K562 (cell line): ENCODE results near the gene MCAT. TPM values are rescaled to one million over a fixed set of nuclear protein-coding genes. Genes with fewer than 3 reads are reported as not detected.
A peak's percentile ranks its signal among the peaks of the same experiment; 100 is the strongest.

ENCODE experiments used
- ATAC-seq: fragments of 200-7000 bp; cut with Tn5 transposase; 3 replicates; pipeline ENCODE4 v1.9.1; 2020; ENCODE audit warnings: moderate library complexity
- BruUV-seq: library from RNA; stranded (reverse); fragments of 400-500 nt; replicated peaks from 2 replicates; lab custom pipeline; 2021; lab: Mats Ljungman, UMichigan
- CTCF ChIA-PET: fragments of 300-600 bp; formaldehyde crosslinking; extraction: SDS; loops from one replicate; lab custom pipeline; 2021; ENCODE audit warnings: low intra/inter-chr PET ratio; lab: Yijun Ruan, JAX
- POLR2A ChIA-PET: fragments of 300-600, 350-650 bp; sonication (Branson Sonifier 250); formaldehyde crosslinking; extraction: SDS; loops from one replicate; lab custom pipeline; 2021; ENCODE audit warnings: antibody characterized with exemption, inconsistent platforms; lab: Yijun Ruan, JAX
- DNase-seq, 4 experiments: peaks; one replicate each; pipeline versions ENCODE4 v3.0.0 to v3.0.0-alpha.2; 2011 to 2018; ENCODE audit warnings: low spot score in 3 of 4, mixed read lengths in 3 of 4; ENCODE audit errors: extremely low read depth in 1 of 4
- FAIRE-seq: peaks from 2 replicates; lab custom pipeline; 2011; peaks lifted over from hg19 to GRCh38; lab: Jason Lieb, UNC
- H2AFZ ChIP-seq: 2 replicates; pipeline ENCODE4 v1.6.0; 2011; ENCODE audit warnings: low read depth, low read length, control low read depth, inconsistent platforms
- H3K27ac ChIP-seq: fragments of 200-600 bp; 3 replicates; pipeline ENCODE4 v1.8.0; 2011; ENCODE audit warnings: low read depth, mild to moderate bottlenecking, control low read depth, inconsistent platforms, low read length, moderate library complexity, mixed read lengths; ENCODE audit errors: extremely low read depth
- H3K27me3 ChIP-seq, 2 experiments: fragments of 300-600 bp in 1 of 2; 2 replicates in 1 of 2; 3 replicates in 1 of 2; pipeline versions ENCODE4 v1.6.0 to v1.8.0; 2011; ENCODE audit warnings: inconsistent platforms in 2 of 2, low read length in 2 of 2, mild to moderate bottlenecking in 1 of 2, mixed read lengths in 1 of 2, moderate library complexity in 1 of 2; ENCODE audit not compliant: control insufficient read depth in 2 of 2, insufficient read depth in 2 of 2
- H3K36me3 ChIP-seq: fragments of 300-600 bp; 3 replicates; pipeline ENCODE4 v1.8.0; 2011; ENCODE audit warnings: mild to moderate bottlenecking, low read length, inconsistent platforms; ENCODE audit not compliant: control insufficient read depth, insufficient read depth
- H3K4me1 ChIP-seq, 2 experiments: fragments of 200-600 bp in 1 of 2; replicated peaks in 1 of 2; 2 replicates in 1 of 2; 3 replicates in 1 of 2; pipeline versions ENCODE4 v1.5.1 to v1.8.0; 2011; ENCODE audit warnings: inconsistent platforms in 2 of 2, low read length in 2 of 2, mild to moderate bottlenecking in 1 of 2, mixed read lengths in 1 of 2, moderate library complexity in 1 of 2; ENCODE audit not compliant: control insufficient read depth in 2 of 2, insufficient read depth in 2 of 2
- H3K4me2 ChIP-seq: 2 replicates; pipeline ENCODE4 v1.6.1; 2011; ENCODE audit warnings: low read length, control low read depth, inconsistent platforms, mixed read lengths; ENCODE audit not compliant: insufficient read depth
- H3K4me3 ChIP-seq: fragments of 200-600 bp; sonication (generic), shearing (Covaris generic); 2 replicates; pipeline ENCODE4 v1.5.1; 2016; ENCODE audit warnings: control low read depth, inconsistent platforms
- H3K79me2 ChIP-seq: fragments of 200-600 bp; 3 replicates; pipeline ENCODE4 v1.8.0; 2011; ENCODE audit warnings: low read length, inconsistent platforms; ENCODE audit not compliant: control insufficient read depth, insufficient read depth
- H3K9ac ChIP-seq, 2 experiments: 2 replicates each; pipeline versions ENCODE4 v1.6.0 to v1.6.1; 2011; ENCODE audit warnings: low read depth in 2 of 2, low read length in 2 of 2, control low read depth in 1 of 2, inconsistent platforms in 1 of 2, mild to moderate bottlenecking in 1 of 2, mixed read lengths in 1 of 2; ENCODE audit not compliant: insufficient read depth in 1 of 2
- H3K9me1 ChIP-seq: one replicate; pipeline ENCODE4 v1.6.0; 2011; ENCODE audit warnings: inconsistent platforms, mild to moderate bottlenecking, low read length, moderate library complexity; ENCODE audit not compliant: control insufficient read depth, insufficient read depth
- H3K9me3 ChIP-seq: replicated peaks from 2 replicates; pipeline ENCODE4 v1.5.1; 2011; ENCODE audit warnings: low read depth, low read length, inconsistent platforms; ENCODE audit not compliant: control insufficient read depth, insufficient read depth
- H4K20me1 ChIP-seq: replicated peaks from 2 replicates; pipeline ENCODE4 v1.6.1; 2011; ENCODE audit warnings: low read length, inconsistent platforms, mixed read lengths; ENCODE audit not compliant: control insufficient read depth, insufficient read depth
- CBFA2T3 ChIP-seq: fragments of 450-650 bp; IDR thresholded peaks from 2 replicates; pipeline ENCODE4 v1.6.1; 2017
- CBFB ChIP-seq: sonication (generic); formaldehyde crosslinking; IDR thresholded peaks from 2 replicates; pipeline ENCODE4 v1.4.0; 2020; ENCODE audit warnings: mild to moderate bottlenecking, missing genetic modification reagents
- CEBPG ChIP-seq, 3 experiments: fragments of 200-800 bp in 1 of 3; sonication (Bioruptor generic) in 1 of 3; sonication (generic) in 1 of 3; formaldehyde crosslinking in 1 of 3; IDR thresholded peaks in 2 of 3; conservative IDR thresholded peaks in 1 of 3; 2 replicates each; pipeline versions ENCODE4 v1.6.1 to v1.8.0; 2016 to 2022; ENCODE audit warnings: missing compliant biosample characterization in 2 of 3, missing genetic modification characterization in 2 of 3, mild to moderate bottlenecking in 1 of 3, missing genetic modification reagents in 1 of 3
- CHD2 ChIP-seq: IDR thresholded peaks from 2 replicates; pipeline ENCODE4 v1.6.1; 2011; ENCODE audit warnings: low read depth, low read length
- E2F4 ChIP-seq: sonication (generic); formaldehyde crosslinking; IDR thresholded peaks from 2 replicates; pipeline ENCODE4 v1.8.0; 2022; ENCODE audit warnings: mild to moderate bottlenecking, low read depth, missing genetic modification reagents
- RBFOX2 ChIP-seq: fragments of 200-400 bp; formaldehyde crosslinking; IDR thresholded peaks from 2 replicates; pipeline ENCODE4 v1.6.1; 2017; ENCODE audit warnings: low read depth, mild to moderate bottlenecking, low read length, moderate library complexity
- SIRT6 ChIP-seq: IDR thresholded peaks from one replicate; pipeline ENCODE4 v1.6.1; 2012; ENCODE audit warnings: low read depth, mild to moderate bottlenecking, control low read depth, inconsistent platforms, low read length, moderate library complexity
- TEAD4 ChIP-seq, 2 experiments: sonication (generic) in 1 of 2; formaldehyde crosslinking in 1 of 2; IDR thresholded peaks; 2 replicates each; pipeline versions ENCODE4 v1.6.1 to v1.8.0; 2012 to 2022; ENCODE audit warnings: borderline replicate concordance in 1 of 2, inconsistent platforms in 1 of 2, low read length in 1 of 2, mild to moderate bottlenecking in 1 of 2, missing genetic modification reagents in 1 of 2
- TFAM ChIP-seq: fragments of 250-450 bp; sonication (Bioruptor Pico); conservative IDR thresholded peaks from 2 replicates; pipeline ENCODE4 v1.5.0; 2021; ENCODE audit warnings: mild to moderate bottlenecking, moderate library complexity
- WGBS: fragments of 100-300 bp; shearing (Covaris generic); methylation state at CpG from one replicate; pipeline ENCODE4 v1.1.6; 2016; ENCODE audit warnings: low coverage, mixed read lengths; ENCODE audit not compliant: insufficient coverage; ENCODE audit errors: missing lambda C conversion rate; 5-methylcytosine and 5-hydroxymethylcytosine counted together
- in situ Hi-C: fragments of 300-500 bp; cut with MboI; formaldehyde crosslinking; loops from 4 replicates; pipeline ENCODE4 v1.15.0; 2018; ENCODE audit warnings: inconsistent platforms, mixed read lengths
- intact Hi-C: fragments of 100-400 bp; cut with micrococcal nuclease; formaldehyde crosslinking; loops from 2 replicates; pipeline ENCODE4 v1.14.2; 2022
- polyA plus RNA-seq, 8 experiments: library from polyadenylated mRNA; depleted of rRNA in 4 of 8; stranded (reverse) in 5 of 8; unstranded in 3 of 8; fragments of >200 nt; fragmentation: Nextera tagmentation in 2 of 8; fragmentation: Illumina TruSeq in 1 of 8; extraction: Ambion mirVana in 2 of 8; extraction: Trizol in 1 of 8; gene quantifications; 2 replicates each; pipeline versions ENCODE4 v1.2.1 to v1.2.3, GENCODE V29; 2011 to 2014; ENCODE audit warnings: inconsistent platforms in 1 of 8, missing spikeins in 1 of 8
- total RNA-seq, 7 experiments: library from RNA; depleted of rRNA in 6 of 7; stranded (reverse); fragments of >200 nt in 6 of 7; fragmentation: Illumina TruSeq in 2 of 7; extraction: Trizol in 2 of 7; gene quantifications; 2 replicates each; pipeline versions ENCODE4 v1.2.1 to v1.2.3, GENCODE V29; 2011 to 2021; ENCODE audit warnings: low replicate concordance in 1 of 7
- TF ChIP-seq, protein P1 (sequence below): sonication (generic); formaldehyde crosslinking; IDR thresholded peaks from 2 replicates; pipeline ENCODE4 v1.5.0; 2020; ENCODE audit warnings: missing genetic modification reagents
- TF ChIP-seq, protein P2 (sequence below): sonication (generic); formaldehyde crosslinking; IDR thresholded peaks from 2 replicates; pipeline ENCODE4 v1.4.0; 2020; ENCODE audit warnings: mild to moderate bottlenecking, missing genetic modification reagents

MCAT gene
- total and polyA plus RNA-seq, 9 of the 15 experiments (the other 6 are each of a cell fraction or from before 2014, with no cell fraction given), result 3.3 to 27.8 (median 13.9) TPM

GRCh38 chr22:43156413-43156812 is 13.2 kb upstream of the MCAT start:
- 80% methylated on average over 8 of the region's 12 CpGs for WGBS
- Histone ChIP-seq H3K27me3 (no peaks in the 10 kb centered on the region), H3K9ac (0 out of 4 replicates have a peak overlapping the region, but pooled peaks of 1 of the 2 experiments have one; percentile 35), H2AFZ (no peak overlapping the region), H3K36me3 (peaks cover 9% of the 10 kb centered on the region; the same call in 1 of the 3 replicates), H3K4me3 (no peak overlapping the region), H3K9me1 (no peaks in the 10 kb centered on the region), H3K9me3 (no peaks in the 10 kb centered on the region), H4K20me1 (0 out of 2 replicates have a peak, but pooled peaks cover 3% of the 10 kb centered on the region), H3K27ac (no peak overlapping the region), H3K79me2 (peaks cover 31% of the 10 kb centered on the region), H3K4me2 (no peak overlapping the region), H3K4me1 (peaks cover 0 to 46% of the 10 kb centered on the region in 2 experiments; a peak in 3 of 5 replicates)
- in situ Hi-C loops, result no loop called here
- no peak for ATAC-seq
- DNase-seq, result no peak
- POLR2A ChIA-PET, result no interaction called here
- CTCF ChIA-PET, result no interaction called here
- no peak for TF ChIP-seq TFAM
- peak; percentile 5; the same call in 1 of the 2 replicates for TF ChIP-seq RBFOX2
- intact Hi-C loops, result no loop called here
- FAIRE-seq, result no peak
- BruUV-seq, result no TSS peak

- H3K79me2 ChIP-seq, result peaks cover 31% of the 10 kb centered on the region
- H3K9me1 ChIP-seq, result no peaks in the 10 kb centered on the region
- peaks cover 6% of the 10 kb centered on the region; the same call in 1 of the 3 replicates for H3K36me3 ChIP-seq
- in situ Hi-C loops, result no loop called here
- 78% methylated on average over 4 of the region's 5 CpGs for WGBS
- intact Hi-C loops, result no loop called here
- no peak overlapping the region for H3K4me3 ChIP-seq
- H3K4me1 ChIP-seq, result peaks cover 0 to 52% of the 10 kb centered on the region in 2 experiments; a peak in 3 of 5 replicates
- BruUV-seq, result no TSS peak
- H3K27me3 ChIP-seq, result no peaks in the 10 kb centered on the region
- no peak overlapping the region for H3K9ac ChIP-seq
- no peaks in the 10 kb centered on the region for H3K9me3 ChIP-seq
- ATAC-seq (no peak), DNase-seq (no peak), FAIRE-seq (no peak)
- CTCF ChIA-PET, result no interaction called here
- H2AFZ ChIP-seq, result no peak overlapping the region
- 0 out of 2 replicates have a peak, but pooled peaks cover 3% of the 10 kb centered on the region for H4K20me1 ChIP-seq
- POLR2A ChIA-PET, result no interaction called here
- H3K27ac ChIP-seq, result no peak overlapping the region
- no peak overlapping the region for H3K4me2 ChIP-seq
- no peak for TF ChIP-seq SIRT6
- TF ChIP-seq, protein P1, sequence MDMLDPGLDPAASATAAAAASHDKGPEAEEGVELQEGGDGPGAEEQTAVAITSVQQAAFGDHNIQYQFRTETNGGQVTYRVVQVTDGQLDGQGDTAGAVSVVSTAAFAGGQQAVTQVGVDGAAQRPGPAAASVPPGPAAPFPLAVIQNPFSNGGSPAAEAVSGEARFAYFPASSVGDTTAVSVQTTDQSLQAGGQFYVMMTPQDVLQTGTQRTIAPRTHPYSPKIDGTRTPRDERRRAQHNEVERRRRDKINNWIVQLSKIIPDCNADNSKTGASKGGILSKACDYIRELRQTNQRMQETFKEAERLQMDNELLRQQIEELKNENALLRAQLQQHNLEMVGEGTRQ (CRISPR knock-in tag), result no peak
- TF ChIP-seq E2F4 (CRISPR knock-in tag), result no peak
- no peak for TF ChIP-seq TEAD4 (IDR thresholded peaks at IDR 0.05; ENCODE audit: low read length)
- TF ChIP-seq TEAD4 (CRISPR knock-in tag; IDR thresholded peaks at IDR 0.05; ENCODE audit: borderline replicate concordance), result no peak
- TF ChIP-seq CHD2, result no peak
- TF ChIP-seq CBFB (CRISPR knock-in tag), result no peak
- no peak for TF ChIP-seq CBFA2T3
- TF ChIP-seq, protein P2, sequence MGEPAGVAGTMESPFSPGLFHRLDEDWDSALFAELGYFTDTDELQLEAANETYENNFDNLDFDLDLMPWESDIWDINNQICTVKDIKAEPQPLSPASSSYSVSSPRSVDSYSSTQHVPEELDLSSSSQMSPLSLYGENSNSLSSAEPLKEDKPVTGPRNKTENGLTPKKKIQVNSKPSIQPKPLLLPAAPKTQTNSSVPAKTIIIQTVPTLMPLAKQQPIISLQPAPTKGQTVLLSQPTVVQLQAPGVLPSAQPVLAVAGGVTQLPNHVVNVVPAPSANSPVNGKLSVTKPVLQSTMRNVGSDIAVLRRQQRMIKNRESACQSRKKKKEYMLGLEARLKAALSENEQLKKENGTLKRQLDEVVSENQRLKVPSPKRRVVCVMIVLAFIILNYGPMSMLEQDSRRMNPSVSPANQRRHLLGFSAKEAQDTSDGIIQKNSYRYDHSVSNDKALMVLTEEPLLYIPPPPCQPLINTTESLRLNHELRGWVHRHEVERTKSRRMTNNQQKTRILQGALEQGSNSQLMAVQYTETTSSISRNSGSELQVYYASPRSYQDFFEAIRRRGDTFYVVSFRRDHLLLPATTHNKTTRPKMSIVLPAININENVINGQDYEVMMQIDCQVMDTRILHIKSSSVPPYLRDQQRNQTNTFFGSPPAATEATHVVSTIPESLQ (CRISPR knock-in tag), result no peak
- TF ChIP-seq CEBPG (CRISPR knock-in tag; IDR thresholded peaks at IDR 0.05), result no peak
- TF ChIP-seq CEBPG (tag; conservative IDR thresholded peaks at IDR 0.05 in 1 of 2, IDR thresholded peaks at IDR 0.05 in 1 of 2), result no peak
Observed at GRCh38 chr22:43155789-43156188, 12.6 kb upstream of the MCAT start.
